Subcutaneous abdominal adipose tissue (tissue), 5 donors: Measurements from ENCODE around the gene MYOF.

Source experiments
- H3K27ac ChIP-seq: one replicate; pipeline ENCODE4 v1.7.0; 2013; ENCODE audit warnings: low read depth, mild to moderate bottlenecking, inconsistent platforms, low read length, moderate library complexity
- H3K27me3 ChIP-seq, 5 donors: one replicate each; pipeline ENCODE4 v1.7.0; 2013; ENCODE audit warnings: low read length in 5 of 5, inconsistent platforms in 1 of 5; ENCODE audit not compliant: control insufficient read depth in 5 of 5, insufficient read depth in 4 of 5
- H3K36me3 ChIP-seq, 5 donors: one replicate each; pipeline ENCODE4 v1.7.0; 2013; ENCODE audit warnings: low read length in 5 of 5; ENCODE audit not compliant: control insufficient read depth in 5 of 5, insufficient read depth in 5 of 5
- H3K4me1 ChIP-seq, 5 donors: one replicate each; pipeline ENCODE4 v1.7.0; 2013; ENCODE audit warnings: low read length in 5 of 5, mild to moderate bottlenecking in 3 of 5, moderate library complexity in 1 of 5; ENCODE audit not compliant: control insufficient read depth in 5 of 5, insufficient read depth in 5 of 5
- H3K4me3 ChIP-seq, 5 donors: one replicate each; pipeline ENCODE4 v1.7.0; 2013; ENCODE audit warnings: low read length in 5 of 5, low read depth in 1 of 5
- H3K9ac ChIP-seq, 5 donors: one replicate each; pipeline ENCODE4 v1.7.0; 2013; ENCODE audit warnings: low read length in 5 of 5, mild to moderate bottlenecking in 4 of 5, moderate library complexity in 3 of 5
- H3K9me3 ChIP-seq, 5 donors: one replicate each; pipeline ENCODE4 v1.7.0; 2013; ENCODE audit warnings: low read length in 5 of 5; ENCODE audit not compliant: control insufficient read depth in 5 of 5
- donor health status: healthy.
- donor health status: healthy.
- donor health status: healthy.
- donor health status: healthy.
- donor health status: healthy.

MYOF gene

GRCh38 chr10:93417266-93417665 is 64.9 kb downstream of the MYOF start:
- H3K9me3 ChIP-seq = no peaks in the 10 kb centered on the region
- no peaks in the 10 kb centered on the region for H3K27me3 ChIP-seq
- peaks cover 2 to 57% (median 41%) of the 10 kb centered on the region in 5 donors for H3K4me1 ChIP-seq
- no peak overlapping the region for H3K4me3 ChIP-seq
- peaks cover 0 to 5% (median 2%) of the 10 kb centered on the region in 5 donors for H3K36me3 ChIP-seq
- no peak overlapping the region for H3K27ac ChIP-seq
- no peak overlapping the region for H3K9ac ChIP-seq

GRCh38 chr10:93416824-93417223 is 65.3 kb downstream of the MYOF start:
- Histone ChIP-seq H3K9ac (no peak overlapping the region), H3K27me3 (no peaks in the 10 kb centered on the region), H3K36me3 (peaks cover 0 to 5% (median 2%) of the 10 kb centered on the region in 5 donors), H3K27ac (no peak overlapping the region), H3K4me3 (no peak overlapping the region), H3K4me1 (peaks cover 0 to 54% (median 37%) of the 10 kb centered on the region in 5 donors), H3K9me3 (no peaks in the 10 kb centered on the region)

GRCh38 chr10:93415693-93416092 is 66.4 kb downstream of the MYOF start:
- Histone ChIP-seq H3K9me3 (no peaks in the 10 kb centered on the region), H3K4me1 (peaks cover 0 to 45% (median 28%) of the 10 kb centered on the region in 5 donors), H3K27me3 (no peaks in the 10 kb centered on the region), H3K9ac (no peak overlapping the region), H3K36me3 (peaks cover 0 to 5% (median 2%) of the 10 kb centered on the region in 5 donors), H3K27ac (no peak overlapping the region), H3K4me3 (no peak overlapping the region)

- Histone ChIP-seq H3K27ac (no peak overlapping the region), H3K36me3 (peaks cover 7 to 17% (median 13%) of the 10 kb centered on the region in 5 donors), H3K4me3 (no peak overlapping the region), H3K4me1 (peaks cover 0 to 35% (median 21%) of the 10 kb centered on the region in 5 donors), H3K9ac (no peak overlapping the region), H3K27me3 (no peaks in the 10 kb centered on the region), H3K9me3 (no peaks in the 10 kb centered on the region)
Observed at GRCh38 chr10:93413252-93413689, 68.9 kb downstream of the MYOF start.

GRCh38 chr10:93412801-93413200 is 69.3 kb downstream of the MYOF start:
- H3K9me3 ChIP-seq = no peaks in the 10 kb centered on the region
- H3K27me3 ChIP-seq = no peaks in the 10 kb centered on the region
- H3K27ac ChIP-seq = no peak overlapping the region
- H3K9ac ChIP-seq = peak overlapping the region in 1 of 5 donors; percentile 21
- H3K4me3 ChIP-seq = no peak overlapping the region
- peaks cover 0 to 30% (median 21%) of the 10 kb centered on the region in 5 donors for H3K4me1 ChIP-seq
- peaks cover 7 to 21% (median 14%) of the 10 kb centered on the region in 5 donors for H3K36me3 ChIP-seq

GRCh38 chr10:93410697-93411348 is 71.3 kb downstream of the MYOF start:
- H3K4me3 ChIP-seq = no peak overlapping the region
- H3K4me1 ChIP-seq = peaks cover 2 to 30% (median 22%) of the 10 kb centered on the region in 5 donors
- H3K36me3 ChIP-seq = peaks cover 7 to 22% (median 18%) of the 10 kb centered on the region in 5 donors
- no peak overlapping the region for H3K27ac ChIP-seq
- no peak overlapping the region for H3K9ac ChIP-seq
- H3K27me3 ChIP-seq = no peaks in the 10 kb centered on the region
- H3K9me3 ChIP-seq = no peaks in the 10 kb centered on the region

GRCh38 chr10:93408783-93409182 is 73.4 kb downstream of the MYOF start:
- no peak overlapping the region for H3K27ac ChIP-seq
- no peak overlapping the region for H3K9ac ChIP-seq
- H3K36me3 ChIP-seq = peaks cover 12 to 28% (median 18%) of the 10 kb centered on the region in 5 donors
- H3K27me3 ChIP-seq = no peaks in the 10 kb centered on the region
- H3K4me3 ChIP-seq = no peak overlapping the region
- peaks cover 2 to 24% (median 19%) of the 10 kb centered on the region in 5 donors for H3K4me1 ChIP-seq
- H3K9me3 ChIP-seq = no peaks in the 10 kb centered on the region

GRCh38 chr10:93406364-93407145 is 75.6 kb downstream of the MYOF start:
- H3K27me3 ChIP-seq = no peaks in the 10 kb centered on the region
- H3K9ac ChIP-seq = peak overlapping the region in 1 of 5 donors; percentile 48
- peaks cover 2 to 19% (median 16%) of the 10 kb centered on the region in 5 donors for H3K4me1 ChIP-seq
- peaks cover 15 to 44% (median 30%) of the 10 kb centered on the region in 5 donors for H3K36me3 ChIP-seq
- no peaks in the 10 kb centered on the region for H3K9me3 ChIP-seq
- H3K4me3 ChIP-seq = no peak overlapping the region
- peak overlapping the region; percentile 69 for H3K27ac ChIP-seq

- no peak overlapping the region for H3K27ac ChIP-seq
- H3K36me3 ChIP-seq = peaks cover 10 to 41% (median 31%) of the 10 kb centered on the region in 5 donors
- H3K9me3 ChIP-seq = no peaks in the 10 kb centered on the region
Observed at GRCh38 chr10:93404048-93404354, 78.1 kb downstream of the MYOF start.

More at GRCh38 chr10:93404048-93404354, 78.1 kb downstream of the MYOF start:
- H3K4me3 ChIP-seq = no peak overlapping the region
- H3K9ac ChIP-seq = no peak overlapping the region
- H3K4me1 ChIP-seq = peaks cover 2 to 32% (median 22%) of the 10 kb centered on the region in 5 donors
- H3K27me3 ChIP-seq = no peaks in the 10 kb centered on the region
